H1 (cell line): ENCODE measurements around the gene RUVBL2. TPM values are rescaled to one million over a fixed set of nuclear protein-coding genes. Genes with fewer than 3 reads are reported as not detected.

Source experiments
- CTCF ChIA-PET: fragments of 300-600 bp; sonication (Branson Sonifier 250); formaldehyde crosslinking; loops from one replicate; lab custom pipeline; 2021; ENCODE audit not compliant: partially characterized antibody; lab: Charles Lee
- POLR2A ChIA-PET: fragments of 300-600 bp; sonication (Branson Sonifier 250); formaldehyde crosslinking; loops from one replicate; lab custom pipeline; 2021; ENCODE audit warnings: inconsistent platforms; ENCODE audit not compliant: partially characterized antibody; lab: Charles Lee
- DNase-seq, 2 experiments: peaks; one replicate each; pipeline versions ENCODE4 v3.0.0 to v3.0.0-alpha.2; 2010 to 2022; ENCODE audit warnings: low spot score in 2 of 2, low read depth in 1 of 2, mixed read lengths in 1 of 2
- FAIRE-seq: peaks from 2 replicates; lab custom pipeline; 2011; peaks lifted over from hg19 to GRCh38; lab: Jason Lieb, UNC
- H2AFZ ChIP-seq: 2 replicates; pipeline ENCODE4 v1.8.1; 2012; ENCODE audit warnings: low read length, inconsistent platforms
- H2AK5ac ChIP-seq: 2 replicates; pipeline ENCODE4 v1.6.1; 2013; ENCODE audit warnings: low read depth, low read length
- H2BK120ac ChIP-seq: replicated peaks from 2 replicates; pipeline ENCODE3; 2013; ENCODE audit warnings: low read depth, low read length, inconsistent platforms
- H2BK12ac ChIP-seq: 2 replicates; pipeline ENCODE4 v1.6.1; 2013; ENCODE audit warnings: low read depth, low read length
- H2BK15ac ChIP-seq: 2 replicates; pipeline ENCODE4 v1.6.1; 2013; ENCODE audit warnings: low read length
- H2BK20ac ChIP-seq: 2 replicates; pipeline ENCODE4 v1.6.1; 2013; ENCODE audit warnings: low read length
- H2BK5ac ChIP-seq: 2 replicates; pipeline ENCODE4 v1.6.1; 2013; ENCODE audit warnings: low read depth, low read length
- H3K14ac ChIP-seq: 2 replicates; pipeline ENCODE4 v1.6.1; 2013; ENCODE audit warnings: inconsistent platforms; ENCODE audit not compliant: insufficient read length
- H3K18ac ChIP-seq: 2 replicates; pipeline ENCODE4 v1.6.1; 2013; ENCODE audit warnings: low read length; ENCODE audit errors: extremely low read depth
- H3K23ac ChIP-seq: 2 replicates; pipeline ENCODE4 v1.6.1; 2013; ENCODE audit warnings: inconsistent platforms; ENCODE audit not compliant: insufficient read length
- H3K23me2 ChIP-seq: 2 replicates; pipeline ENCODE4 v1.6.1; 2013; ENCODE audit warnings: low read depth, low read length
- H3K27ac ChIP-seq: 2 replicates; pipeline ENCODE4 v1.6.1; 2011; ENCODE audit warnings: low read depth, low read length, inconsistent platforms
- H3K27me3 ChIP-seq, 4 experiments: replicated peaks in 1 of 4; 1 replicate in 1 of 4; 2 replicates in 3 of 4; pipeline versions ENCODE4 v1.6.1 to v1.8.1; 2011 to 2013; ENCODE audit warnings: low read length in 3 of 4, mild to moderate bottlenecking in 3 of 4, inconsistent platforms in 2 of 4, mixed read lengths in 2 of 4, moderate library complexity in 1 of 4; ENCODE audit not compliant: control insufficient read depth in 3 of 4, insufficient read depth in 3 of 4; ENCODE audit errors: extremely low read depth in 1 of 4
- H3K36me3 ChIP-seq, 4 experiments: 2 replicates each; pipeline versions ENCODE4 v1.6.1 to v1.8.1; 2011 to 2013; ENCODE audit warnings: mild to moderate bottlenecking in 4 of 4, low read length in 3 of 4, moderate library complexity in 2 of 4, control low read depth in 1 of 4, inconsistent platforms in 1 of 4; ENCODE audit not compliant: insufficient read depth in 4 of 4, control insufficient read depth in 2 of 4
- H3K4ac ChIP-seq: replicated peaks from 2 replicates; pipeline ENCODE3; 2013; ENCODE audit warnings: low read length, low read depth, mixed read lengths, inconsistent platforms; ENCODE audit not compliant: insufficient read length
- H3K4me1 ChIP-seq, 4 experiments: replicated peaks in 1 of 4; 1 replicate in 1 of 4; 2 replicates in 3 of 4; pipeline versions ENCODE4 v1.6.1 to v1.8.1; 2011 to 2013; ENCODE audit warnings: low read length in 3 of 4, inconsistent platforms in 2 of 4, mixed read lengths in 1 of 4; ENCODE audit not compliant: insufficient read depth in 4 of 4, control insufficient read depth in 3 of 4
- H3K4me2 ChIP-seq, 2 experiments: 2 replicates each; pipeline versions ENCODE4 v1.6.1 to v1.8.1; 2011 to 2013; ENCODE audit warnings: low read depth in 2 of 2, low read length in 2 of 2, control low read depth in 1 of 2, inconsistent platforms in 1 of 2, mild to moderate bottlenecking in 1 of 2; ENCODE audit not compliant: insufficient read depth in 1 of 2
- H3K4me3 ChIP-seq, 4 experiments: fragments of 200-600, 300-600 bp in 1 of 4; sonication (generic), shearing (Covaris generic), sonication (Bioruptor Twin) in 1 of 4; 2 replicates each; pipeline versions ENCODE4 v1.5.1 to v1.8.1; 2011 to 2016; ENCODE audit warnings: low read length in 4 of 4, low read depth in 3 of 4, control low read depth in 2 of 4, inconsistent platforms in 2 of 4, mild to moderate bottlenecking in 2 of 4, mixed read lengths in 1 of 4, moderate library complexity in 1 of 4; ENCODE audit not compliant: insufficient read depth in 2 of 4; ENCODE audit errors: extremely low read depth in 1 of 4
- H3K56ac ChIP-seq: replicated peaks from 2 replicates; pipeline ENCODE3; 2013; ENCODE audit warnings: low read depth, mild to moderate bottlenecking, mixed read lengths, low read length, inconsistent platforms; ENCODE audit not compliant: insufficient read length
- H3K79me1 ChIP-seq: 2 replicates; pipeline ENCODE4 v1.6.1; 2013; ENCODE audit warnings: low read depth, low read length, control low read depth
- H3K79me2 ChIP-seq, 2 experiments: 2 replicates each; pipeline versions ENCODE4 v1.6.1 to v1.8.1; 2012 to 2013; ENCODE audit warnings: low read length in 2 of 2, mild to moderate bottlenecking in 2 of 2, inconsistent platforms in 1 of 2; ENCODE audit not compliant: insufficient read depth in 2 of 2, control insufficient read depth in 1 of 2
- H3K9ac ChIP-seq, 4 experiments: replicated peaks in 1 of 4; 1 replicate in 1 of 4; 2 replicates in 3 of 4; pipeline versions ENCODE4 v1.6.1 to v1.8.1; 2011 to 2013; ENCODE audit warnings: low read depth in 3 of 4, low read length in 3 of 4, control low read depth in 2 of 4, mild to moderate bottlenecking in 2 of 4, moderate library complexity in 2 of 4, inconsistent platforms in 1 of 4; ENCODE audit errors: extremely low read depth in 1 of 4
- H3K9me3 ChIP-seq, 2 experiments: 2 replicates each; pipeline versions ENCODE4 v1.6.1 to v1.8.1; 2012 to 2013; ENCODE audit warnings: mild to moderate bottlenecking in 2 of 2, moderate library complexity in 2 of 2, control low read depth in 1 of 2, inconsistent platforms in 1 of 2, low read depth in 1 of 2, low read length in 1 of 2, mixed read lengths in 1 of 2; ENCODE audit not compliant: insufficient read depth in 2 of 2
- H4K20me1 ChIP-seq, 2 experiments: replicated peaks in 1 of 2; 2 replicates each; pipeline versions ENCODE3 to v1.8.1; 2011 to 2013; ENCODE audit warnings: inconsistent platforms in 2 of 2, low read length in 2 of 2, mild to moderate bottlenecking in 1 of 2; ENCODE audit not compliant: insufficient read depth in 2 of 2, control insufficient read depth in 1 of 2
- H4K5ac ChIP-seq: 2 replicates; pipeline ENCODE4 v1.6.1; 2013; ENCODE audit warnings: low read length, low read depth, mixed read lengths, inconsistent platforms; ENCODE audit not compliant: insufficient read length
- H4K8ac ChIP-seq: 2 replicates; pipeline ENCODE4 v1.8.0; 2013; ENCODE audit warnings: mild to moderate bottlenecking, moderate library complexity, low read length, inconsistent platforms; ENCODE audit not compliant: insufficient read depth; ENCODE audit errors: extremely low read depth
- H4K91ac ChIP-seq: replicated peaks from 2 replicates; pipeline ENCODE3; 2013; ENCODE audit warnings: low read length, mixed read lengths, inconsistent platforms; ENCODE audit not compliant: insufficient read length
- CBX5 ChIP-seq: fragments of 300-800, 300-1000 bp; sonication (generic); IDR thresholded peaks from 2 replicates; pipeline ENCODE4 v1.7.1; 2016; ENCODE audit warnings: antibody characterized with exemption, low read length, low read depth
- CEBPB ChIP-seq: IDR thresholded peaks from 2 replicates; pipeline ENCODE4 v1.6.1; 2012; ENCODE audit warnings: low read depth, low read length
- CREB1 ChIP-seq: IDR thresholded peaks from 2 replicates; pipeline ENCODE4 v1.6.1; 2012; ENCODE audit warnings: inconsistent platforms
- E2F6 ChIP-seq: IDR thresholded peaks from 2 replicates; pipeline ENCODE4 v1.6.1; 2012; ENCODE audit warnings: inconsistent platforms
- HDAC2 ChIP-seq, 2 experiments: fragments of 300-600 bp in 1 of 2; sonication (generic) in 1 of 2; IDR thresholded peaks; 2 replicates each; pipeline ENCODE4 v1.6.1; 2011 to 2012; ENCODE audit warnings: low read depth in 2 of 2, low read length in 2 of 2, mild to moderate bottlenecking in 2 of 2, moderate library complexity in 2 of 2, borderline replicate concordance in 1 of 2, inconsistent platforms in 1 of 2
- JUND ChIP-seq: IDR thresholded peaks from 2 replicates; pipeline ENCODE4 v1.6.1; 2011; ENCODE audit warnings: mild to moderate bottlenecking, improper control_type of control experiment, low read length
- MAFK ChIP-seq: IDR thresholded peaks from 2 replicates; pipeline ENCODE4 v1.6.1; 2012; ENCODE audit warnings: low read depth, mild to moderate bottlenecking, improper control_type of control experiment, low read length
- POLR2A ChIP-seq, 2 experiments: IDR thresholded peaks; 1 replicate in 1 of 2; 2 replicates in 1 of 2; pipeline ENCODE4 v1.6.1; 2011; ENCODE audit warnings: low read depth in 2 of 2, low read length in 2 of 2, mild to moderate bottlenecking in 2 of 2; ENCODE audit errors: control extremely low read depth in 1 of 2
- RAD21 ChIP-seq, 2 experiments: IDR thresholded peaks in 1 of 2; conservative IDR thresholded peaks in 1 of 2; 2 replicates each; pipeline ENCODE4 v1.6.1; 2011; ENCODE audit warnings: low read depth in 2 of 2, low read length in 2 of 2, improper control_type of control experiment in 1 of 2, inconsistent platforms in 1 of 2, mild to moderate bottlenecking in 1 of 2, moderate library complexity in 1 of 2
- SIX5 ChIP-seq: IDR thresholded peaks from 2 replicates; pipeline ENCODE4 v1.6.1; 2011; ENCODE audit warnings: mild to moderate bottlenecking, low read depth, low read length
- SP2 ChIP-seq: IDR thresholded peaks from 2 replicates; pipeline ENCODE4 v1.6.1; 2012; ENCODE audit warnings: mild to moderate bottlenecking, low read length, inconsistent platforms
- TAF1 ChIP-seq: IDR thresholded peaks from 2 replicates; pipeline ENCODE4 v1.6.1; 2011; ENCODE audit warnings: mild to moderate bottlenecking, low read depth, low read length
- WGBS, 2 experiments: shearing (Covaris generic) in 1 of 2; methylation state at CpG; one replicate each; pipeline versions ENCODE4 v1.1.6 to v1.1.7; 2013 to 2015; ENCODE audit warnings: low lambda C conversion rate in 2 of 2, mixed read lengths in 2 of 2, inconsistent platforms in 1 of 2, low coverage in 1 of 2, missing lambda C conversion rate in 1 of 2; ENCODE audit not compliant: insufficient replicate concordance in 2 of 2, insufficient coverage in 1 of 2, insufficient read length in 1 of 2; ENCODE audit errors: extremely low coverage in 1 of 2, missing lambda C conversion rate in 1 of 2; 5-methylcytosine and 5-hydroxymethylcytosine counted together
- polyA plus RNA-seq, 7 experiments: library from polyadenylated mRNA; depleted of rRNA in 3 of 7; stranded (reverse) in 5 of 7; unstranded in 2 of 7; fragments of >200 nt in 5 of 7; fragments of 200-250 nt in 2 of 7; gene quantifications; 1 replicate in 5 of 7; 2 replicates in 1 of 7; 4 replicates in 1 of 7; pipeline versions ENCODE4 v1.2.1 to v1.2.3, GENCODE V29; 2011 to 2013; ENCODE audit warnings: missing spikeins in 2 of 7, mixed read lengths in 2 of 7
- total RNA-seq: library from RNA; stranded (reverse); fragmentation: NEBNext Ultra II Directional; extraction: Animal tissue kit (Norgen Biotek cat#: 25700); gene quantifications from 2 replicates; pipeline ENCODE4 v1.2.1, GENCODE V29; 2021

The RUVBL2 gene
- total and polyA plus RNA-seq, 2 of the 8 experiments (the other 6 are each of a cell fraction or from before 2014, with no cell fraction given): 152 to 247 TPM

DNA sequence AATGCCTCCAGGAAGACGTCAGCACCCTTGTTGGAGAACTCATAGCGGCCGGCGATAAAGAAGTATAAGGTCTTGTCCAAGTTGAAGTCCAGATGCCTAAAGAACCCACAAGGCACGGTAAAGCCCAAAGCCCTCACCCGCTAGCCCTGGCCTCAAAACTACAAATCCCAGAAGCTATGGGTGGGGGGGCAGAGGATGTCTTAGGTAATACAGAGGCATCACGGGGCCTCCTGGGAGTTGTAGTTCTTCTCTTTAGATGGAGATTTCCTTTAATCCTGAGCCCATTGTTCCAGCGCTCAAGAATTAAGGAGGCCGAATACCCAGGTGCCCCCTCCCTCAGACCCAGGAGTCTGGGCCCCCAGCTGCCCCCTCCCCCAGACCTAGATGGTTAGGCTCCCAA lies 11.4 kb upstream of the RUVBL2 start:
- H3K23me2 ChIP-seq: no peaks in the 10 kb centered on the region
- H3K14ac ChIP-seq: no peak overlapping the region
- POLR2A ChIA-PET: interaction anchor here (1.3 to 1.7 kb wide), 3 partner anchors 16 to 110 kb away, joined by 4 to 11 read pairs (median 5); partner anchors contain the start of gene PPP1R15A
- no peaks in the 10 kb centered on the region for H3K79me1 ChIP-seq
- TF ChIP-seq SP2 (no peak), POLR2A (IDR thresholded peaks at IDR 0.05; ENCODE audit: control extremely low read depth in 1 of 2, low read depth in 2 of 2, low read length in 2 of 2) (no peak), RAD21 (IDR thresholded peaks at IDR 0.05 in 1 of 2, conservative IDR thresholded peaks at IDR 0.05 in 1 of 2; ENCODE audit: low read depth in 2 of 2, low read length in 2 of 2) (no peak), CREB1 (peak; percentile 44; the same call in 1 of the 2 replicates), CEBPB (peak; percentile 46), SIX5 (peak; percentile 96), CBX5 (no peak), MAFK (no peak), TAF1 (no peak), E2F6 (no peak), HDAC2 (IDR thresholded peaks at IDR 0.05; ENCODE audit: borderline replicate concordance in 1 of 2, low read depth in 2 of 2, low read length in 2 of 2) (no peak), JUND (no peak)
- H3K18ac ChIP-seq: no peak overlapping the region
- H2BK12ac ChIP-seq: no peak overlapping the region
- H4K5ac ChIP-seq: no peak overlapping the region
- peaks cover 3 to 38% (median 5%) of the 10 kb centered on the region in 4 experiments; a peak in 6 of 8 replicates for H3K36me3 ChIP-seq
- H3K4me1 ChIP-seq: no peaks in the 10 kb centered on the region
- H4K91ac ChIP-seq: no peak overlapping the region
- H2AK5ac ChIP-seq: no peak overlapping the region
- H3K23ac ChIP-seq: no peak overlapping the region
- H2BK15ac ChIP-seq: no peak overlapping the region
- no peak overlapping the region for H4K8ac ChIP-seq
- no peak overlapping the region for H3K56ac ChIP-seq
- peaks cover 0 to 3% of the 10 kb centered on the region in 2 experiments for H4K20me1 ChIP-seq
- 94% methylated on average over 8 of the region's 9 CpGs; no CpG with 5 or more reads in 1 of the 2 experiments for WGBS, 2 experiments
- H3K4me2 ChIP-seq: no peak overlapping the region
- H3K4me3 ChIP-seq: no peak overlapping the region
- CTCF ChIA-PET: interaction anchor here (0.6 to 3.3 kb wide), 4 partner anchors 10 to 294 kb away, joined by 3 to 13 read pairs (median 6); no protein-coding TSS in a partner anchor
- no peak overlapping the region for H2BK5ac ChIP-seq
- no peak for FAIRE-seq
- H3K27ac ChIP-seq: no peak overlapping the region
- no peaks in the 10 kb centered on the region for H3K27me3 ChIP-seq
- H3K9me3 ChIP-seq: no peaks in the 10 kb centered on the region
- H2AFZ ChIP-seq: no peak overlapping the region
- DNase-seq: no peak
- H2BK120ac ChIP-seq: no peak overlapping the region
- no peaks in the 10 kb centered on the region for H3K79me2 ChIP-seq
- no peak overlapping the region for H3K9ac ChIP-seq
- H3K4ac ChIP-seq: no peak overlapping the region
- no peak overlapping the region for H2BK20ac ChIP-seq
